Measurements from ENCODE around the gene TRIM65. TPM values are rescaled to one million over a fixed set of nuclear protein-coding genes. Genes with fewer than 3 reads are reported as not detected.

TRIM65 gene
- total and polyA plus RNA-seq, 2 of the 13 experiments (the other 11 are each of a cell fraction or from before 2014, with no cell fraction given) = 10.3 to 22.4 TPM

DNA sequence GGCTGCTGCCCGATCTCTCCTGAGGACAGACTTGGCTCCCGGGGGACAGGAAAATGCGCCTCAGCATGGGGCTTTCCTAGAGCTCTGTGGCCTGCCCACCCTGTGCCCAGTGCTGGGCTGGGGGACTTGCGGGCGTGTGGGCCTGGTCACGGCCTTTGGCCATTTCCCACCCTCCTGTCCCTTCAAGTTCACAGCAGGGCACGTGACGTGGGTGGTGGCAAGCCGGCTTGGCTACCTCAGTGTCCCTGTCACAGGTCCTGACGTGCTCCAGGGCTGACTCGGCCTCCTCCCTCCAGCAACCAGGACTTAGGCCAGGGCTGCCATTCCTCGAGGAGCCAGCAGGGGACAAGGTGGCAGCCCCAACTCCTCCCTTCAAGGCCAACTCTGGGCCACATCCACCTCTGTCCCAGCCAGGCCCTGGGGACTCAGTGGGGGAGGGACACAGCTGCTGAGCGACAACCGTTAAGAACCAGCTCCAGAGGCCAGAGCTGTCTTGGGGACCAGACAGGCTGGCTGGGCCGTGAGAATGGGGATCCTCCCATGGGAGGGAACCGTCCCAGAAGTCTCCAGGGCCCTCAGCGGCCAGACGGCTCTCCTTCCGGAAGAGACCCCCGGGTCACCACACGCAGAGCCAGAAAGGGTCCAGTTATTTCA, 51.6 kb downstream of the TRIM65 start (continued):
- TF ChIP-seq HMGXB4 (CRISPR knock-in tag; IDR thresholded peaks at IDR 0.05; ENCODE audit: borderline replicate concordance in 1 of 2, low read depth in 1 of 2) (peak; percentile 75 to 90), THAP7 (CRISPR knock-in tag; IDR thresholded peaks at IDR 0.05) (no peak), ZNF646 (CRISPR knock-in tag; IDR thresholded peaks at IDR 0.05) (no peak), HNRNPH1 (optimal IDR thresholded peaks at IDR 0.05; ENCODE audit: low read depth, low read length) (peak; percentile 26), FOXA1 (IDR thresholded peaks at IDR 0.05) (no peak), FOXA1 (CRISPR knock-in tag; IDR thresholded peaks at IDR 0.05) (no peak), RXRA (CRISPR knock-in tag; IDR thresholded peaks at IDR 0.05) (peak; percentile 85), MTA1 (CRISPR knock-in tag; IDR thresholded peaks at IDR 0.05; ENCODE audit: borderline replicate concordance) (peak; percentile 78; the same call in 1 of the 2 replicates), ELF4 (CRISPR knock-in tag; IDR thresholded peaks at IDR 0.05; ENCODE audit: borderline replicate concordance) (no peak), ELF1 (CRISPR knock-in tag; IDR thresholded peaks at IDR 0.05) (peak; percentile 49), ZNF724P (CRISPR knock-in tag; IDR thresholded peaks at IDR 0.05; ENCODE audit: borderline replicate concordance) (peak; percentile 14; the same call in 1 of the 2 replicates), SPEN (CRISPR knock-in tag; IDR thresholded peaks at IDR 0.05; ENCODE audit: low read depth) (peak; percentile 82; the same call in 1 of the 2 replicates), SATB2 (CRISPR knock-in tag; IDR thresholded peaks at IDR 0.05) (no peak), ZMYM4 (CRISPR knock-in tag; IDR thresholded peaks at IDR 0.05) (peak; percentile 63; the same call in 1 of the 2 replicates), TSC22D2 (CRISPR knock-in tag; IDR thresholded peaks at IDR 0.05; ENCODE audit: borderline replicate concordance) (peak; percentile 79; the same call in 1 of the 2 replicates), ZBTB7A (CRISPR knock-in tag; IDR thresholded peaks at IDR 0.05) (peak; percentile 65; the same call in 1 of the 2 replicates), KLF12 (CRISPR knock-in tag; IDR thresholded peaks at IDR 0.05; ENCODE audit: borderline replicate concordance) (0 out of 2 replicates have a peak, but pooled peaks have one; percentile 10), HNRNPK (IDR thresholded peaks at IDR 0.05; ENCODE audit: low read depth, low read length, poor library complexity, severe bottlenecking) (no peak)
- TF ChIP-seq, protein P1, sequence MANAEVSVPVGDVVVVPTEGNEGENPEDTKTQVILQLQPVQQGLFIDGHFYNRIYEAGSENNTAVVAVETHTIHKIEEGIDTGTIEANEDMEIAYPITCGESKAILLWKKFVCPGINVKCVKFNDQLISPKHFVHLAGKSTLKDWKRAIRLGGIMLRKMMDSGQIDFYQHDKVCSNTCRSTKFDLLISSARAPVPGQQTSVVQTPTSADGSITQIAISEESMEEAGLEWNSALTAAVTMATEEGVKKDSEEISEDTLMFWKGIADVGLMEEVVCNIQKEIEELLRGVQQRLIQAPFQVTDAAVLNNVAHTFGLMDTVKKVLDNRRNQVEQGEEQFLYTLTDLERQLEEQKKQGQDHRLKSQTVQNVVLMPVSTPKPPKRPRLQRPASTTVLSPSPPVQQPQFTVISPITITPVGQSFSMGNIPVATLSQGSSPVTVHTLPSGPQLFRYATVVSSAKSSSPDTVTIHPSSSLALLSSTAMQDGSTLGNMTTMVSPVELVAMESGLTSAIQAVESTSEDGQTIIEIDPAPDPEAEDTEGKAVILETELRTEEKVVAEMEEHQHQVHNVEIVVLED (CRISPR knock-in tag; IDR thresholded peaks at IDR 0.05; ENCODE audit: borderline replicate concordance) = no peak

Data from HepG2 (cell line).